Measurements from ENCODE around the gene GIMAP6.
"Not testable (repeated sequence)": the region's sequence is repeated elsewhere in the genome, so short reads cannot be mapped to it uniquely, and the experiment has no call there.

Gene GIMAP6

GRCh38 chr7:150579979-150580637 is 52.1 kb downstream of the GIMAP6 start:
- DNase-seq: not testable (repeated sequence)
